ENCODE results near the gene KDM8. TPM values are rescaled to one million over a fixed set of nuclear protein-coding genes. Genes with fewer than 3 reads are reported as not detected.

The KDM8 gene
- total RNA-seq, 1 experiment from 2014 or later = 5.3 TPM

GRCh38 chr16:27228621-27229501 is 25.5 kb downstream of the KDM8 start:
- no peak for ATAC-seq
- intact Hi-C loops (cut with micrococcal nuclease) = no loop called here

More at GRCh38 chr16:27228621-27229501, 25.5 kb downstream of the KDM8 start:
- Histone ChIP-seq H3K9me3 (ENCODE audit: control insufficient read depth in 1 of 2, insufficient read depth in 1 of 2, low read depth in 1 of 2, low read length in 2 of 2) (no peaks in the 10 kb centered on the region), H3K9ac (ENCODE audit: low read length) (no peak overlapping the region), H3K4me2 (ENCODE audit: low read length) (no peak overlapping the region), H3K27me3 (ENCODE audit: insufficient read depth, low read length) (no peaks in the 10 kb centered on the region), H3K9me2 (ENCODE audit: insufficient read depth) (no peaks in the 10 kb centered on the region), H2AFZ (ENCODE audit: low read depth, low read length, poor library complexity, severe bottlenecking) (no peak overlapping the region), H4K20me1 (ENCODE audit: insufficient read depth) (no peaks in the 10 kb centered on the region), H3K4me1 (ENCODE audit: control insufficient read depth in 1 of 2, insufficient read depth in 2 of 2, low read length in 2 of 2) (no peaks in the 10 kb centered on the region), H3K36me3 (ENCODE audit: control insufficient read depth in 1 of 2, insufficient read depth in 2 of 2, low read length in 2 of 2) (peaks cover 0 to under 1% of the 10 kb centered on the region in 2 experiments; a peak in 2 of 4 replicates), H3K4me3 (replicated peaks in 1 of 2; ENCODE audit: low read depth in 1 of 2, low read length in 2 of 2) (no peak overlapping the region), H3K79me2 (ENCODE audit: insufficient read depth, low read length) (no peaks in the 10 kb centered on the region), H3K27ac (ENCODE audit: low read depth, low read length) (no peak overlapping the region)
- TF ChIP-seq POLR2A (IDR thresholded peaks at IDR 0.05; ENCODE audit: borderline replicate concordance, extremely low read depth, insufficient read depth, insufficient read length) = no peak
- TF ChIP-seq CBX3 (IDR thresholded peaks at IDR 0.05; ENCODE audit: low read depth) = no peak
- no peak for TF ChIP-seq EZH2 (IDR thresholded peaks at IDR 0.05)
- TF ChIP-seq YY1 (IDR thresholded peaks at IDR 0.05; ENCODE audit: extremely low read depth, insufficient replicate concordance, low read depth, low read length) = no peak
- TF ChIP-seq ZBTB33 (IDR thresholded peaks at IDR 0.05; ENCODE audit: extremely low read depth, insufficient replicate concordance, low read length) = no peak
- TF ChIP-seq JUND (IDR thresholded peaks at IDR 0.05) = no peak
- TF ChIP-seq RAD21 (IDR thresholded peaks at IDR 0.05; ENCODE audit: low read depth) = no peak
- TF ChIP-seq ELF1 (IDR thresholded peaks at IDR 0.05; ENCODE audit: borderline replicate concordance, low read depth) = no peak
- no peak for TF ChIP-seq SP1 (IDR thresholded peaks at IDR 0.05; ENCODE audit: low read depth)
- CTCF ChIA-PET = no interaction called here
- POLR2A ChIA-PET = no interaction called here
- RAD21 ChIA-PET (ENCODE audit: low non-redundant PET in 1 of 2, low total read pairs in 2 of 2, uncharacterized antibody in 2 of 2, unreplicated experiment in 2 of 2) = no interaction called here
- no peak for DNase-seq (ENCODE audit: low read depth, low spot score)
- BruUV-seq (replicated peaks) = no TSS peak

Measured in HCT116 (cell line).